NCI-H1092 treated with DMSO at 0.1 percent for 48 hours (cell line): ENCODE measurements around the gene KANSL1.
"Not testable (repeated sequence)": the region's sequence is repeated elsewhere in the genome, so short reads cannot be mapped to it uniquely, and the experiment has no call there.

Source experiments
- DNase-seq: peaks from one replicate; lab custom pipeline; 2025; lab: John Stamatoyannopoulos, UW

Gene KANSL1

DNA sequence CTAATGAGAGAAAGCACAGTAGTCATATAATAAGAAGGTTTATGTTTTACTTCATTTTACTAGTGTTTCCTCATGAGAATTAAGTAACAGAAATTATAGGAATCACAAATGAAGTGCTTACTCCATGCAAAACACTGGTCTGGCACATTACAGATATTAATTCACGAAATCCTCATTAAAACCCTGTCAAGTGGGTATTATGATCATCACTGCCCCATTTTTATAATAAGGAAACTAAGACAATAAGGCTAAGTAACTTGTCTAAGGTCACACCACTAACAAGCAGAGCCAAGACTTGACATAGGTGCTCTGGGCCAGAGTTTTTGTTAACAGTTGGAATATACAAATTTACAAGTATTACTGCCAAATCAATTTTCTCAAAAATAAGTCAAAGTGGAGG is 83.0 kb downstream of the KANSL1 start:
- DNase-seq: no peak

DNA sequence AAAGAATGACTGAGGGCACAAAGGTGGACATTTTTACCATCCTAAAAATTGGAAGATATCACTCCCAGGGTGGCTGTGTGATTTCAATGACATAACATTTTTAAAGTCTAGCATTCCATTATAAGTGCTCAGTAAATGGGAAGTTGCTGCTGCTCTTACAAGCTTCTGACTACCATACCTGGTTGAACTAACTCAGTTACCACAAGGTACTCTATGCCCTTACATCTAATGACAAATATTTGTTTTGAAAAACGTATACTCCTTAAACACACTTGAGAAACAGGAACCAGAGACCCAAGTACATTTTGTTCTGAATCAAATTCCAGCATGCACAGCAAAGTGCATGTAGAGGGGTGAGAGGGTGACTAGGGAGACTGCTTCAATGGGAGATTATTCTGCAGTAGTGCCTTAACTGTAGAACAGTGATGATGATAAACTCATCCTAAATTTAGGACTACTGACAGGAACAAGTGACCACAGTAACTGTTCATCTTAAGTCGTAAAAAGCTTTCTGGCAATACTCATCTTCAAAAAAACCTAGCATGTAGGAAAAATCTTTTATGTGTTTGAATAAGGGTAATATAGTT is 83.5 kb downstream of the KANSL1 start:
- no peak for DNase-seq

DNA sequence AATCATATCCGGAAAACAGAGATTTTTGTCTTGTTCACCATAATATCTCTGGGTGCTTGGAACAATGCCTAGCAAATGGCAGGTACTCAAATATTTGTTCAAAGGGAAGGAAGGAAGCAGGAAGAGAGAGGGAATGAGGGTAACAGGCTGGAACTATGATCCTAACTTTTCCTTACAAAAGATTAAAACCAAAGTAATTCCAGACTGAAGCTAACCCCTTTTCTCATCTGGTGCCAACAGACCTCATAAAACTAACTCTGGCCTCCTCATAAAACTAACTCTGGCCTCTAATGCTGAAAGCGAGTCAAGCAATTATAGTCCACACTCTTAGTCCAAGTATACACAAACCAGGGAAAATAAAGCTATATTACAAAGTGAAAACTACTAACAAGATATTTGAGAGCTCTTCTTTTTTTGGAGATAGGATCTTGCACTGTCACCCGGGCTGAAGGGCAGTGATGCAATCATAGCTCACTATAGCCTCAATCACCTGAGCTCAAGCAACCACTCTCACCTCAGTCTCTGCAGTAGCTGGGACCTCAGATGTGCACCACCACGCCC is 84.6 kb downstream of the KANSL1 start:
- DNase-seq: no peak

DNA sequence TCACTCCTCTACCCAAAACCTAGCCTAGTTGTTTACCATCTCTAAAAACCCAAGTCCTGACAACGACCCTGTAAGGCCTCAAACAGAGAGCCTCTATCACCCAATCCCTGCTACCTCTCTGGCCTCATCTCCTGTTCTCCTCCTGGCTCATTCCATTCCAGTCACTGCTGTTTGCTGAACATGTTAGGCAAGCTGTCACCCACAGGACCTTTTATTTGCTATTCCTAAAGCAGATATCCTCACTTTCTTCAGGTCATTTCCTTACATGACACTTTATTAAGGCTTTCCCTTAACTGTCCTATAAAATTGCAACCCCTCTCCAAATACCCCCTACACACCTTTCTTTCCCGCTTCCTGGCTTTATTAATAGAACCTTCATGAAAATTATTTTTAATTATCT is 85.1 kb downstream of the KANSL1 start:
- no peak for DNase-seq

DNA sequence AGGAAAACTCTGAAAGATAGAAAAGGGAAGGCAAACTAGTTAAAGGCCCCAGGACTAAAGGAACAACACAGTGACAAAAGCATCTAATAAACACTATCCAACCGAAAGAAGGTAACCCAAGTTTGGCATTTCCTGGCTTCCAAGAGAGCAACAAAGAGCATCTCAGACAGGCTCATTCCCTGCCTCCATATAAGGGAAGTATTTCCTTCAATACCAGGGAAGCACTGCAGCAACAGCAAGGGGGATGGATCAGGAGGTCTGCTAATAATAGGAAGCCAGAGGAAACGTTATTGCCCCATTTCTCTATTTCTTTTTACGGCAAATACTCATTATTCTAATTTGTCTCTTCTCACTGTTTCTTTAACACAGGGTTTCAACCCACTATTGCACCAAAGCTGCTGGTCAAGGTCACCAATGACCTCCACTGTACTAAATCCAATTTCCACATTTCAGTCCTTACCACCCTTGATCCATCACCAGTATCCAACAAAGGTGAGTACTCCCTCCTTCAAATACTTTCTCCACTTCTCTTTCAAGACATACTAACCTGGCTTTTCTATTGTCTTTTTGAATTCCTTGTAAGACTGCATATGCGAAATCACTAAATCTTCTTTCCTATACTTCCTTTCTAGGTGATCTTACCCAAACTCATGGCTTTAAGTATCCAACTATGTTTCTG is 86.1 kb downstream of the KANSL1 start:
- no peak for DNase-seq

DNA sequence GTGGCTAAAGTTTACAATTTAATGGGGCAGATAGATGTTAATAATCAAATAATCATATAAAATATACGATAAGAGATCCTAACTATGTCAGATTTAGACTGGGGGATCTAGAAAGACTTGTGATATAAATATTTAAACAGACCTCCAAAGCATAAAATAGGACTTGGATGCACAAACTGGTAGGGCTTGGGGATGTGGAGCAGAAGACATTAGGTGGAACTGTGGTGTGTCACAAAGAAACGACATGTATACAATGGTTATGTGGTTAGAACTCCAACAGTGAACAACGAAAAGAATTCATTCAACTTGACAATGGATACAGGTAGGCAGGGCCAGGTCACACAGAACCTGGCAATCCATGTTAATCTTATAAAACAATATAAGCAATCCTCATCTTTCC is 90.4 kb downstream of the KANSL1 start:
- not testable (repeated sequence) for DNase-seq

DNA sequence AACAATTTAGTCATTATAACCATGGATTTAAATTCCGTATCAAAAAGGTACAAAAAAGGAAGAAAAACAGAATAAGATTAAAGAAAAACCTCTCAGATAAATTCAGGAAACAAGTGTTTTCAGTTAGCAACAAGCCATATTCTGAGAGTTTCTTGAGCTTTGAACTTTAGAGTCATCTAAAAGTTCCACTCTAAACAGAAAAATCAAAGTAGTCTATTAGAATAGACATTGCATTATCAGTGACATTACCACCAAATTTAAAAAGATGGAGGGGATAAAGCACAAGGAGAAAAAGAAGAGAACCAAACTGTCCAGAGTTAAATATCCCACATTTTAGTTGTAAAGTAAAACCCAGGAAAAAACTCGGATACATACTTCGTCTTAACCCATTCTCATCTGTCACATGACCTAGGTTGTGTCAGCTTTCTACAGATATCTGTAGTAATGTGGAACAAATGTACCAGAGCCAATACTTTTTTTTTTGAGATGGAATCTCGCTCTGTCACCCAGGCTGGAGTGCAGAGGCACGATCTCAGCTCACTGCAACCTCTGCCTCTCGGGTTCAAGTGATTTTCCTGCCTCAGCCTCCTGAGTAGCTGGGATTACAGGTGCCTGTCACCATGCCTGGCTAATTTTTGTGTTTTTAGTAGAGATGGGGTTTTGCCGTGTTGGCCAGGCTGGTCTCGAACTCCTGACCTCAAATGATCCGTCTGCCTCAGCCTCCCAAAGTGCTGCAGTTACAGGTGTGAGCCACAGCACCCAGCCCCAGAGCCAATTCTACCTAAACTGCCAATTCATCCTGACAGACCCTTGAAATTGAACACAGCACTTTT is 91.2 kb downstream of the KANSL1 start:
- DNase-seq: not testable (repeated sequence)

DNA sequence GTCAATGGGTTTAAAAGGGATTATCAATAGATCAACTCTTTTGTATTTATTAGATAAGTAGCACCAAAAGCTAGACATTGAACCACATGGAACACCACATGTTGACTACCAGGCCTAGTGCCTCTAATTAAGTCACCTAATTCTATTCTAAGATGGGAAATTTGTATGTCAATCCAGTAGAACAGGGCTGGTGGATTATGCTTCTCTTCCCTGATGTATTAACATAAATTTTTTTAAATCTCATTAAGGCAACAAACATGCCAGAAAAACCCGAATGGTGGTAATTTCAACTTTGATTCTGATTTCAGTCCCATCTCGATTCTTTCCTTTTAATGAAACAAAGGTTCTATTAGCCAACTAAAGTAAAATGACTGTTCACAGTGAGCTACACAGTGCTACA is 92.6 kb downstream of the KANSL1 start:
- no peak for DNase-seq

DNA sequence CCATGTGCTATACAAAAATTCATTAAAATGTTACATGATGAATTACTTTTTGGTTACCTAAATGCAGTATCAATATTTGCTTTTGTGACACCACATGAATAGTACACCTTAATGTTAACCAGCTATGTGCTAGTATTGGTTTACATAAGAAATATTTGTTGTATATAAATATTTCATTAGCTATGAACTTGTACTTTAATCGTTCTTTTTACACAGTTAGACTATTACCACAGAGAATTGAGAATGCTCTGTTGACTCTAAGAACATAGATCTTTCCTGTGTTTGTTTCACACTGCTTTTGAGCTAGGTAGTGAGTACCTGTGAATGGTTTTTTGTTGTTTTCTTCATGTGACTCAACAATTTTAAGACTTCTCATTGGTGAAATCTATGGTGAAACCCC is 93.4 kb downstream of the KANSL1 start:
- DNase-seq: no peak

DNA sequence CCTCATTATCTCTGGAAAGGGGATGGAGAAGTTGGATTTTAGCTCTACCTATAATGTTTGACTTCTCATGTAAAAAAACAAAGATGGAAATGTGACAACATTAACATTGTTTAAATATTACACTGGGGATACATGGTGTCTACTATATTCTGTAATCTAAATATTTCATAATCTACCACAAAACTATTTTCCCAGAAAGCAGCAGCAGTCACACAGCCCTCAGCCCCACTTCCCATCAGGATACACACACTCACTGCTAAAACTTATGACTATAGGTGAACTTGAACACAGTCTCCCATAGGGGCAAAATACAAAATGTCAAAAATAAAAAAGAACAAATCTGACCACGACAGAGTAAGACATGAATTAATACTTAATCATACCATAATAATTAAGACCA is 95.7 kb downstream of the KANSL1 start:
- no peak for DNase-seq

DNA sequence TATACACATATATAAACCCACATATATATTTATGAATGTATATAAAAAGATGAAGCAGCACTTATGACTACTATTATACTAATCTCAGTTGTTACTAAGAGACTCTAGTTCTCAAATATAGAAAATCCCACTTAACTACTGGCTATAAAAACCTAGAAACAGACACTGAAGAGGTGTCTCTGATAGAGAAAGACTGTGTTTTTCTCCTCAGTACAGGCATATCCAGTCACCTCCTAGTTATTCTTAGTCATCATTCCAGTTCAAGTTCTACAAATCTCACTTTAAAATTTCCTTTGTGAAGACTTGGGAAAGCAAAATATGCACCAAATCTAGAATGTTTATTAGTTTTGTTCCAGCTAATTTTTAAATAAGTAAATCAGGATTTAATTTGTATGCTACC is 100.2 kb downstream of the KANSL1 start:
- DNase-seq: no peak

DNA sequence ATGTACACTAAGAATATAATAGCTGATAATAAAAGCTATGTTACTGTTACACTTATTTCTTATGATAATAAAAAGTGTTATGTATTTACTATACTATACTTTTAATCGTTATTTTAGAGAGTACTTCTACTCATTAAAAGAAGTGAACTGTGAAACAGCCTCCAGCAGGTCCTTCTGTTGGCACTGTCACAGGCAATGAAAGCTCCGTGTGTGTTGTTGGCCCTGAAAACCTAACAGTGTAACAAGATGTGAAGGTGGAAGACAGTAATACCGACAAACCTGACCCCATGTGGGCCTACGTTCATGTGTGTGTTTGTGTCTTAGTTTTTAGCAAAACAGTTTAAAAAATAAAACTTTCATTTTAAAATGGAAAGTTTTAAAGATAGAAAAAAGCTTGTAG is 102.4 kb downstream of the KANSL1 start:
- DNase-seq: no peak

DNA sequence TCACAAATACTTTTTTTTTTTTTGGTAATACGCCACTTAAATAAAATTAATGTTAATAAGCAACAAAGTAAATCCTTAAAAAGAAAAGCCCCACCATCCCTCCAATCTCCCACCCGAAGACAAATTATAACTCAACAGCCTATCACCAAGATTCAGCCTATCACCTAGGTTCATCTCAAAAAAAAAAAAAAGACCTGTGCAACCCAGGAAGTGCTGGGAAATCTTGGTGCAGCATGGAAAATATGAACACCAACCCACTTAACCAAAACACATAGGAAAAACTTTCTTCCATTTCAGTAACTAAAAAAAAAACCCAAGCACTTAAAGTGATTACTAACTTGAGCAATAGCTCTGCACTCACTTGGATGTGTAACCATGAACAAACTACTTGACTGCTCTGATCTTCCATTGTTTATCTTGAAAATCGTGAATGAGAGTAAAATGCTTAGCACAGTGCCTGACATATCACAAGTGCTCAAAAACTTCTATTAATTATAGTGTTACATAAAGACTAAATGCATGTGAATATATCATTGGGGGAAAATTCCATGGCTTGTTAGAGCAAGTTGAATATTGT is 103.8 kb downstream of the KANSL1 start:
- DNase-seq: no peak

DNA sequence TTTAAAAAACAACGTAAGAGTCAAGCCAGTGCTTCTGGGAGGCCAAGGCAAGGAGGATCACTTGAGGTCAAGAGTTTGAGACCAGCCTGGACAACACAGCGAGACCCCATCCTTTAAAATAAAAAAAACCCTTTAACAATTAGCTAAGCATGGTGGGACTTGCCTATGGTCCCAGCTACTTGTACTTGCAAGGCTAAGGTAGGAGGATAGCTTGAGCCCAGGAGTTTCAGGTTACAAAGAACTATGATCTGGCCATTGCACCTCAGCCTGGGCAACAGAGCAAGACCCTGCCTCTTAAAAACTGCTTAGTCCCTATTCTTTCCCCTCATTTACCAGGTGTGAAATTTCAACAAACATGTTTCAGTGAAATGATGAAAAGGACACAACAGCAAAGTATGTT is 104.6 kb downstream of the KANSL1 start:
- no peak for DNase-seq

DNA sequence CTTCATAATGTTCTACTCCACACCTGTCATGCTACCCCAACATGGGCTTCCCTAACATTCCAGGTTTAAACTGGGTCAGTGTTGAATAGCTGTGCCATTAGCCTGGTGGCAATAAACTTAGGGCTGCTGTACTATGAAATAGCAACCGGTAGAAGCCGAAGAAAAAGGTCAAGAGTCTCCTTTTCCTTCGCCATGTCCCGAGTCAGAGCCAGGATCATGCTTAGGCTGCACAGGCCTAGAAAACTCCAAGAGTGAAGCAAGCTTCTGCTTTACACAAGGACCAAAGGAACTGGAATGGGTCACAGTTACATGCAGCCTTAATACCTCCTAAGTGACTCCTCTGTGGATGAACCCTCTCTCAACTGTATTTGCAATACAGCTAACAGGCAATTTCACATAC is 105.4 kb downstream of the KANSL1 start:
- DNase-seq: not testable (repeated sequence)

DNA sequence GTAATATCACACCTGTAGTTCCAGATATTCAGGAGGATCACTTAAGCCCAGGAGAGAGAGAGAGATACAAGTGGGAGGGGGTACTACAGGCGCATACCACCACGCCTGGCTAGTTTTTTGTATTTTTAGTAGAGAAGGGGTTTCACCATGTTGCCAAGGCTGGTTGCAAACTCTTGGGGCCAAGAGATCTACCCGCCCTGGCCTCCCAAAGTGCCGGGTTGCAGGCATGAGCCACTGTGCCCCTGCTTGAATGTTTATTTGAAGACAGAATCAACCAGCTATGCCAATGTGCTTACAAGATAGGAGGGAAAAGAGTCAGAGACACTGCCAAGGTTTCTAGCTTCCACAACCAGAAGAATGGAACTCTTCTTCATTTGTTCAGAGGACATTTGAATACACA is 106.4 kb downstream of the KANSL1 start:
- DNase-seq: no peak

DNA sequence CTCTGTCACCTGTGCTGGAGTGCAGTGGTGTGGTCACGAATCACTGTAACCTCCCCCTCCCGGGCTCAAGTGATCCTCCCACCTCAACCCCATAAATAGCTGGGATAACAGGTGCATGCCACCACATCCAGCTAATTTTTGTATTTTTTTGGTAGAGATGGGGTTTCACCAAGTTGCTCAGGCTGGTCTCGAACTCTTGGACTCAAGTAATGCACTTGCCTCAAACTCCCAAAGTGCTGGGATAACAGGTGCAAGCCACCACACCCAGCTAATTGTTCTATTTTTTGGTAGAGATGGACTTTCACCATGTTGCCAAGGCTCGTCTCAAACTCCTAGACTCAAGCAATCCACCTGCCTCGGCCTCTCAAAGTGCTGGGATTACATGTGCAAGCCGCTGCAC is 107.7 kb downstream of the KANSL1 start:
- no peak for DNase-seq

DNA sequence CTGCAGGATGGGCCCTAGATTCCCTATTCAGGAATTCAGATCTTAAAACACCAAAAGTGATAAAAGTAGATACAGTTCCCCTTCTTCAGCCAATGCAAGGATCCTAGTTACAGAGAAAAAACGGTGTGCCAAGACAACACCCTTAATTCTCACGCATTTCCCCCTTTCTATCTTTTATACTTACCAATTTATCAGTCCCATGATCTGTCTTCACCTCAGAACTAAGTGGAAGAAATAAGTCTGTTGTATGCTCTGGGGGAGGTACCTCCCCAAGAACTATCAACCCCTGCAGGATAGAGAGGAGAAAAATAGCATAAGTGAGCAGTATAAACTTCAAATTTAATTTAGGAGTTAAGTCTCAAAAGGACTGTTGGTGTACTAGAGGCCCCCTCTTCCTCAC is 111.0 kb downstream of the KANSL1 start:
- no peak for DNase-seq

DNA sequence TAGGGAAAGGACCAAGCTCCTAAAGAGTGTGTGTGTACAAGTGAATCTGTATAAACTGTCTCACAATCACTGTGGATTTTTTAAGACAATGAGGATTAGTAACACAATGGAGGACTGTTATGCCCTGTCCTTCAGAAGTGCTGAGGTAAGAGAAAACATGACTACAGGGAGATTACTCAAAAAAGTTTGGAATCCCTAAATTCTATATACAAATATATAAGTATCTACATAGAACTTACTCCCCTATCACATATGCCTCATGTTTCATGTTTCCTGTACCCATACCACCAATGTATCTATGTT is 112.3 kb downstream of the KANSL1 start:
- DNase-seq: no peak

DNA sequence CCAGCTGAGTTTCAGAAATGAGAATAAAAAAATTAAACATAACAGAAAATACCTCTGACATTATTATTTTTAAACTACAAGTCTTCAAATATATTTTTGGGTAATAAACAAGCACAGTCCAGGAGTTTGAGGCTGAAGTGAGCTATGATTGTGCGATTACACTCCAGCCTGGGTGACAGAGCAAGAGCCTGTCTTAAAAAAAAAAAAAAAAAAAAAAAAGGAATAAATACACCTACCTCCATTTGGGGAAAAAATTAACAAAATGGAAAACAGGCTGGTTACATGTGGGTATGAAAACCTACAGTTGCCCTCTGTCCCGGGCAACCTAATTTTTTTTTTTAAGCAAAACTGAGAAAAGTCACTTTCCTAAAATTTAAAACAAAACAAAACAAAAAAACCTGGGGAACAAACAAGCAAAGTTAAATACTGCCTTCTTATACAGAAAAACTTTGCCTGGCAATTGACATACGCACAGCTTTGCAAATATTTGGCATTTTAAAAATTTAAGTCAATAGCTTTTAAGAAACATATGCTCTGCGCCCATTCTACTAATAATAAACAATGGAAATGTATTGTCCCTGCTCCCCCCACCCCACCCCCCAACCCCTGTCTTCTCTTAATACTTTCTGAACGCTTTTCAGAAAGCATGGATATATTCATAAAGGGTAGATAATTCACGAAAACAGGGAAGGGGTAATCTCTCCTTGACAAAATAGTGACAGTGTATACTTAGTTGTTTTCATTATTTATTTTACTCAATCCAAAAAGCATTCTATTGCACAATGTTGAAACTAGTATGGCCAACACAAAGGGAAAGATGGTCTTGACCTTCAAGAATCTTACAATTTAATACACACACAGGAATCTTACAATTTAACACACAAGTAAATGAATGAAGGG is 112.9 kb downstream of the KANSL1 start:
- no peak for DNase-seq

DNA sequence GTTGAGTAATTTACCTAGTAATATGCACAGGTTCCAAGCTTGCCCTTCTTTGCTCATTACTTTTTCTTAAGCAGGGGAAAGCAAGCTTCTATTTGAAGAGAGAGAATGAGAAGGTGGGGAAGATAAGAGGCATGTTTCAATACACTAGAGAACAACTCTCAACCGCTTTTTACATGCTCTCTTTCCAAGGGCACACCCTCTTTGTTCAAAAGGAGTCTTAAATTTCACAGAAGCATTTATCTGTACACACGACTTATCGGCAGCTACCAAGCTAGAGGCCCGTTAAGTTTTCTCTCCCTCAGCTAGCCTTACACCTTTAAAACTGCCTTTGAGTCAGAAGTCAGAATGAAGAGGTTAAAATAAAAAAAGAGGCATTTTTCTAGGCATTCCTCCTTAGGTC is 114.6 kb downstream of the KANSL1 start:
- DNase-seq: no peak

DNA sequence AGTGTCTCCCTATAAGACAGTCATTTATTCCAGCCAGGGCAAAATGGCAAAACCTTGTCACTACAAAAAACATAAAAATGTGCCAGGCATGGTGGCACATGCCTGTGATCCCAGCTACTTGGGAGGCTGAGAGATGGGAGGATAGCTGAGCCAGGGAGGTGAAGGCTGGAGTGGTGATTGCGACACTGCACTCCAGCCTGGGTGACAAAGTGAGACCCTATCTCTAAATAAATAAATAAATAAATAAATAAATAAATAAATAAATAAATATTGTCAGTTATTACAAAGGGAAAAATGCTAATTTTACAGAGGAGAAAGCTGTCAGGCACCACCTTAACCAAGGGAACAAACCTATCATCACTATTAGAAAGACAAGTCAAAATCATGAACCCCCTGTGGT is 118.7 kb downstream of the KANSL1 start:
- no peak for DNase-seq
